GM12878 (cell line): ENCODE results near the gene SGMS1. TPM values are rescaled to one million over a fixed set of nuclear protein-coding genes. Genes with fewer than 3 reads are reported as not detected.

Experiments
- ATAC-seq: fragments of 200-7000 bp; cut with Tn5 transposase; 3 replicates; pipeline ENCODE4 v1.9.1; 2020; ENCODE audit warnings: mild to moderate bottlenecking, moderate library complexity
- BruUV-seq: library from RNA; stranded (reverse); fragments of 400-500 nt; replicated peaks from 2 replicates; lab custom pipeline; 2021; lab: Mats Ljungman, UMichigan
- CTCF ChIA-PET: fragments of 300-600 bp; sonication (Branson Sonifier 250); formaldehyde crosslinking; extraction: SDS; loops from one replicate; lab custom pipeline; 2021; ENCODE audit warnings: inconsistent platforms; lab: Yijun Ruan, JAX
- POLR2A ChIA-PET: fragments of 350-600 bp; formaldehyde crosslinking; extraction: SDS; loops from one replicate; lab custom pipeline; 2021; ENCODE audit warnings: inconsistent platforms; lab: Charles Lee
- RAD21 ChIA-PET: fragments of 300-600 bp; sonication (Branson Sonifier 250); formaldehyde crosslinking; loops from one replicate; lab custom pipeline; 2023; ENCODE audit warnings: antibody characterized with exemption; ENCODE audit not compliant: unreplicated experiment; lab: Charles Lee
- SMC1A ChIA-PET: fragments of 300-600 bp; sonication (Branson Sonifier 250); formaldehyde crosslinking; loops from one replicate; lab custom pipeline; 2023; ENCODE audit not compliant: unreplicated experiment, uncharacterized antibody; lab: Charles Lee
- DNase-seq: peaks from one replicate; pipeline ENCODE4 v3.0.0-alpha.2; 2011; ENCODE audit warnings: low read depth, low spot score
- FAIRE-seq: peaks from 3 replicates; lab custom pipeline; 2011; peaks lifted over from hg19 to GRCh38; lab: Jason Lieb, UNC
- H2AFZ ChIP-seq: 2 replicates; pipeline ENCODE4 v1.6.0; 2011; ENCODE audit warnings: low read depth, low read length, control low read depth; ENCODE audit not compliant: control insufficient read depth
- H3K27ac ChIP-seq: 2 replicates; pipeline ENCODE4 v1.5.1; 2011; ENCODE audit warnings: control low read depth; ENCODE audit not compliant: control insufficient read depth, insufficient read depth
- H3K27me3 ChIP-seq, 2 experiments: replicated peaks in 1 of 2; 2 replicates each; pipeline versions ENCODE4 v1.6.0 to v1.6.1; 2011; ENCODE audit warnings: low read length in 1 of 2; ENCODE audit not compliant: control insufficient read depth in 2 of 2, insufficient read depth in 2 of 2
- H3K36me3 ChIP-seq, 2 experiments: 2 replicates each; pipeline ENCODE4 v1.5.1; 2011; ENCODE audit warnings: low read length in 1 of 2; ENCODE audit not compliant: control insufficient read depth in 2 of 2, insufficient read depth in 2 of 2
- H3K4me1 ChIP-seq: 2 replicates; pipeline ENCODE4 v1.6.1; 2011; ENCODE audit warnings: mild to moderate bottlenecking, low read length, moderate library complexity, mixed read lengths; ENCODE audit not compliant: control insufficient read depth, insufficient read depth
- H3K4me2 ChIP-seq: 2 replicates; pipeline ENCODE4 v1.6.0; 2011; ENCODE audit warnings: control low read depth; ENCODE audit not compliant: control insufficient read depth, insufficient read depth
- H3K4me3 ChIP-seq: fragments of 200-600 bp; sonication (generic); 2 replicates; pipeline ENCODE4 v1.5.1; 2016
- H3K79me2 ChIP-seq: 2 replicates; pipeline ENCODE4 v1.6.0; 2011; ENCODE audit warnings: low read length; ENCODE audit not compliant: control insufficient read depth, insufficient read depth
- H3K9ac ChIP-seq: 2 replicates; pipeline ENCODE4 v1.8.0; 2011; ENCODE audit warnings: low read length, control low read depth, mixed read lengths; ENCODE audit not compliant: control insufficient read depth, insufficient read depth
- H3K9me3 ChIP-seq: replicated peaks from 3 replicates; pipeline ENCODE4 v1.5.1; 2011; ENCODE audit warnings: mild to moderate bottlenecking, low read length; ENCODE audit not compliant: control insufficient read depth, insufficient read depth
- H4K20me1 ChIP-seq: 2 replicates; pipeline ENCODE4 v1.6.0; 2011; ENCODE audit not compliant: control insufficient read depth, insufficient read depth
- CBX3 ChIP-seq: fragments of 200-600 bp; sonication (generic); IDR thresholded peaks from 2 replicates; pipeline ENCODE4 v1.6.1; 2016; ENCODE audit warnings: low read depth, borderline replicate concordance
- EGR1 ChIP-seq, 2 experiments: IDR thresholded peaks; 1 replicate in 1 of 2; 2 replicates in 1 of 2; pipeline ENCODE4 v1.6.1; 2011 to 2012; ENCODE audit warnings: low read depth in 2 of 2, low read length in 2 of 2, borderline replicate concordance in 1 of 2, mild to moderate bottlenecking in 1 of 2, moderate library complexity in 1 of 2
- EZH2 ChIP-seq: IDR thresholded peaks from 2 replicates; pipeline ENCODE4 v1.6.1; 2012; ENCODE audit warnings: low read depth, mild to moderate bottlenecking, control low read depth, inconsistent platforms, low read length, borderline replicate concordance; ENCODE audit not compliant: control insufficient read depth
- MTA2 ChIP-seq: fragments of 450-650 bp; IDR thresholded peaks from 2 replicates; pipeline ENCODE4 v1.6.1; 2016; ENCODE audit warnings: low read depth, mild to moderate bottlenecking, moderate library complexity
- NBN ChIP-seq: fragments of 450-650 bp; IDR thresholded peaks from 2 replicates; pipeline ENCODE4 v1.6.1; 2016
- RBBP5 ChIP-seq: fragments of 200-600 bp; sonication (generic); conservative IDR thresholded peaks from 2 replicates; pipeline ENCODE4 v1.6.1; 2016
- SMARCA5 ChIP-seq: fragments of 450-650 bp; IDR thresholded peaks from 2 replicates; pipeline ENCODE4 v1.6.1; 2017; ENCODE audit warnings: mild to moderate bottlenecking
- STAT1 ChIP-seq: fragments of 450-650 bp; conservative IDR thresholded peaks from 2 replicates; pipeline ENCODE4 v1.6.1; 2014; ENCODE audit warnings: antibody characterized with exemption, mild to moderate bottlenecking
- YY1 ChIP-seq: IDR thresholded peaks from 2 replicates; pipeline ENCODE4 v1.6.1; 2011; ENCODE audit warnings: low read depth, mild to moderate bottlenecking, low read length
- WGBS: methylation state at CpG from one replicate; pipeline ENCODE4 v1.1.6; 2016; ENCODE audit warnings: low lambda C conversion rate; ENCODE audit not compliant: insufficient replicate concordance, insufficient coverage; ENCODE audit errors: missing lambda C conversion rate; 5-methylcytosine and 5-hydroxymethylcytosine counted together
- in situ Hi-C: fragments of 300-500 bp; cut with MboI; formaldehyde crosslinking; loops from 9 replicates; pipeline ENCODE4 v1.14.3; 2018; ENCODE audit warnings: mixed read lengths
- intact Hi-C: fragments of 100-400 bp; cut with micrococcal nuclease; formaldehyde crosslinking; loops from one replicate; pipeline ENCODE4 v1.14.2; 2022; ENCODE audit not compliant: unreplicated experiment
- polyA plus RNA-seq, 11 experiments: library from polyadenylated mRNA; depleted of rRNA in 4 of 11; unstranded in 6 of 11; stranded (reverse) in 5 of 11; fragments of >200 nt; fragmentation: Nextera tagmentation in 4 of 11; fragmentation: Illumina TruSeq in 1 of 11; extraction: Ambion mirVana in 4 of 11; extraction: Trizol in 1 of 11; gene quantifications; 1 replicate in 1 of 11; 2 replicates in 10 of 11; pipeline versions ENCODE4 v1.2.1 to v1.2.3, GENCODE V29; 2011 to 2016; ENCODE audit warnings: inconsistent platforms in 2 of 11, missing spikeins in 2 of 11, low read depth in 1 of 11
- total RNA-seq, 4 experiments: library from RNA; depleted of rRNA in 3 of 4; stranded (reverse); fragments of >200 nt in 3 of 4; fragmentation: Illumina TruSeq in 1 of 4; extraction: Trizol in 1 of 4; gene quantifications; 2 replicates each; pipeline versions ENCODE4 v1.2.1 to v1.2.3, GENCODE V29; 2013 to 2021
- TF ChIP-seq, protein P1 (sequence below), 3 experiments: IDR thresholded peaks in 2 of 3; conservative IDR thresholded peaks in 1 of 3; 2 replicates each; pipeline ENCODE4 v1.5.1; 2011; ENCODE audit warnings: low read depth in 3 of 3, low read length in 3 of 3, mild to moderate bottlenecking in 3 of 3, control low read depth in 2 of 3, moderate library complexity in 2 of 3, inconsistent platforms in 1 of 3, mixed read lengths in 1 of 3; ENCODE audit not compliant: control insufficient read depth in 2 of 3, insufficient read depth in 1 of 3; ENCODE audit errors: extremely low read depth in 1 of 3
- TF ChIP-seq, protein P2 (sequence below): IDR thresholded peaks from 2 replicates; pipeline ENCODE4 v1.6.1; 2011; ENCODE audit warnings: borderline replicate concordance, low read depth, mild to moderate bottlenecking, moderate library complexity, low read length; ENCODE audit not compliant: insufficient read depth, poor library complexity, severe bottlenecking
- TF ChIP-seq, protein P3 (sequence below): IDR thresholded peaks from 2 replicates; pipeline ENCODE4 v1.6.1; 2012; ENCODE audit warnings: improper control_type of control experiment, low read depth, low read length; ENCODE audit not compliant: insufficient replicate concordance

The SGMS1 gene
- total and polyA plus RNA-seq, 10 of the 15 experiments (the other 5 are each of a cell fraction or from before 2014, with no cell fraction given), result 1.4 to 14.5 (median 4.9) TPM

DNA sequence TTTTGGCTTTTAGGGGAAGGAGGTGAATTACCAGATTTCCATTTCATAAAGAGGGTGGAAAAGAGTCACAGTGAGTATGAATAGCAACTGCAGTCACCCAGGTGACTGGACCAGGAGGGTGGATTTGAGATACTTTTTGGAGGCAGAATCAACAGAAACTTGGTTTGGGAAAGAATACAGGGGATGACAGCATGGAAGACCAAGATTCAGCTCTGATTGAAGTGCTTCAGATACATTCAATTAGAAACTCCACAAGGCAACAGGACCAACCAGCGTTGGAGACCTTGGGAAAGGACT lies 83.0 kb downstream of the SGMS1 start (continued):
- TF ChIP-seq, protein P1, sequence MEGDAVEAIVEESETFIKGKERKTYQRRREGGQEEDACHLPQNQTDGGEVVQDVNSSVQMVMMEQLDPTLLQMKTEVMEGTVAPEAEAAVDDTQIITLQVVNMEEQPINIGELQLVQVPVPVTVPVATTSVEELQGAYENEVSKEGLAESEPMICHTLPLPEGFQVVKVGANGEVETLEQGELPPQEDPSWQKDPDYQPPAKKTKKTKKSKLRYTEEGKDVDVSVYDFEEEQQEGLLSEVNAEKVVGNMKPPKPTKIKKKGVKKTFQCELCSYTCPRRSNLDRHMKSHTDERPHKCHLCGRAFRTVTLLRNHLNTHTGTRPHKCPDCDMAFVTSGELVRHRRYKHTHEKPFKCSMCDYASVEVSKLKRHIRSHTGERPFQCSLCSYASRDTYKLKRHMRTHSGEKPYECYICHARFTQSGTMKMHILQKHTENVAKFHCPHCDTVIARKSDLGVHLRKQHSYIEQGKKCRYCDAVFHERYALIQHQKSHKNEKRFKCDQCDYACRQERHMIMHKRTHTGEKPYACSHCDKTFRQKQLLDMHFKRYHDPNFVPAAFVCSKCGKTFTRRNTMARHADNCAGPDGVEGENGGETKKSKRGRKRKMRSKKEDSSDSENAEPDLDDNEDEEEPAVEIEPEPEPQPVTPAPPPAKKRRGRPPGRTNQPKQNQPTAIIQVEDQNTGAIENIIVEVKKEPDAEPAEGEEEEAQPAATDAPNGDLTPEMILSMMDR (IDR thresholded peaks at IDR 0.05 in 2 of 3, conservative IDR thresholded peaks at IDR 0.05 in 1 of 3; ENCODE audit: control insufficient read depth in 2 of 3, extremely low read depth in 1 of 3, insufficient read depth in 1 of 3, low read depth in 3 of 3, low read length in 3 of 3), result no peak
- TF ChIP-seq NBN, result peak; percentile 9; the same call in 1 of the 2 replicates
- TF ChIP-seq MTA2, result no peak
- no peak for TF ChIP-seq EGR1 (IDR thresholded peaks at IDR 0.05; ENCODE audit: borderline replicate concordance in 1 of 2, low read depth in 2 of 2, low read length in 2 of 2)
- TF ChIP-seq SMARCA5, result no peak

DNA sequence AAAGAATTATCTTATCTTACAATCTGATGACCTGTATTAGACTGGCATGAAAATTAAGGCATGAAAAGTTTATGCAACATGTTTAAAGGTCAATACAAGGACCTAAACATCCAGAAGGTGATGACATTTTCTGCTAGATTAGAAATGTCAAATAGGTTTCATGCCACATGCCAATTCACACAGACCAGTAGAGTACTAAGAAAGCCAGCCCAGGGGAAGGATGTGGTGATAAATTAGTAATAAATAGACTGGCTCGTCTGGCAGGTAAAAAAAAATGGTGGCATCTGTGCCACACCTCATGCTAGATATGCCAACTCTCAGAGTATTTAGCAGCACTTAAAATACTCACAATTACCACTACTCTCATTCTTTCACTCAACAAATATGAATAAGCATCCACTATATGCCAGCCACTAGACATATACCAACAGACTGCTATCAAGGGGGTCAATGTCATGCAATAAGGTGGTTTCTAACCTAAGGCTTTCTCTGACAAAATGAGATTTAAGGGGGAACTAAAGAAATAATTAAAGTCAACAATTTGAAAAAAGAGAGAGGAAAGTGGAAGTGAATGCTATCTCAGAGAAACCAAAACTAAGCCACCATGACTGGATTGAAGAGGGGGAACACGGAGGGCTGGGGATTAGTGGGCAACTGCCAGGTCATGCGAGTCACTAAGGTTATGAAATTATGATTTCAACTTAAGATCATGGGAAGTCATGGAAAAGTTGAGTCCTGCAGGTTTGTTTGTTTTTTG lies 83.5 kb downstream of the SGMS1 start:
- FAIRE-seq (no peak), ATAC-seq (peak; percentile 72), DNase-seq (no peak)
- intact Hi-C loops (loop anchor here (2.0 kb wide), 1 partner anchor 31 kb away; no protein-coding TSS in a partner anchor), in situ Hi-C loops (no loop called here)
- Histone ChIP-seq H3K9me3 (no peaks in the 10 kb centered on the region; the same call in 2 of the 3 replicates), H3K4me2 (peak overlapping the region; percentile 76), H3K79me2 (peaks cover 42% of the 10 kb centered on the region), H4K20me1 (no peaks in the 10 kb centered on the region), H3K27me3 (no peaks in the 10 kb centered on the region), H2AFZ (peak overlapping the region; percentile 9), H3K9ac (peak overlapping the region; percentile 65), H3K4me1 (peaks cover 51% of the 10 kb centered on the region), H3K27ac (peak overlapping the region; percentile 86), H3K4me3 (peak overlapping the region; percentile 42; the same call in 1 of the 2 replicates), H3K36me3 (no peaks in the 10 kb centered on the region)
- ChIA-PET POLR2A (no interaction called here), CTCF (interaction anchor here (1.0 to 1.4 kb wide), 2 partner anchors 15 to 84 kb away, joined by 3 to 5 read pairs; no protein-coding TSS in a partner anchor), SMC1A (interaction anchor here (1.0 to 2.6 kb wide), 6 partner anchors 13 to 82 kb away, joined by 4 to 13 read pairs (median 8); no protein-coding TSS in a partner anchor), RAD21 (interaction anchor here (1.8 to 2.1 kb wide), 2 partner anchors 27 to 31 kb away, joined by 7 to 13 read pairs; no protein-coding TSS in a partner anchor)
- BruUV-seq, result no TSS peak
- WGBS, result 2% methylated on average over 3 of the region's 3 CpGs
- TF ChIP-seq CBX3 (no peak), STAT1 (no peak), EZH2 (no peak), YY1 (peak; percentile 34; the same call in 1 of the 2 replicates), RBBP5 (no peak)
- TF ChIP-seq, protein P2, sequence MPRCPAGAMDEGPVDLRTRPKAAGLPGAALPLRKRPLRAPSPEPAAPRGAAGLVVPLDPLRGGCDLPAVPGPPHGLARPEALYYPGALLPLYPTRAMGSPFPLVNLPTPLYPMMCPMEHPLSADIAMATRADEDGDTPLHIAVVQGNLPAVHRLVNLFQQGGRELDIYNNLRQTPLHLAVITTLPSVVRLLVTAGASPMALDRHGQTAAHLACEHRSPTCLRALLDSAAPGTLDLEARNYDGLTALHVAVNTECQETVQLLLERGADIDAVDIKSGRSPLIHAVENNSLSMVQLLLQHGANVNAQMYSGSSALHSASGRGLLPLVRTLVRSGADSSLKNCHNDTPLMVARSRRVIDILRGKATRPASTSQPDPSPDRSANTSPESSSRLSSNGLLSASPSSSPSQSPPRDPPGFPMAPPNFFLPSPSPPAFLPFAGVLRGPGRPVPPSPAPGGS, result no peak
- TF ChIP-seq, protein P3, sequence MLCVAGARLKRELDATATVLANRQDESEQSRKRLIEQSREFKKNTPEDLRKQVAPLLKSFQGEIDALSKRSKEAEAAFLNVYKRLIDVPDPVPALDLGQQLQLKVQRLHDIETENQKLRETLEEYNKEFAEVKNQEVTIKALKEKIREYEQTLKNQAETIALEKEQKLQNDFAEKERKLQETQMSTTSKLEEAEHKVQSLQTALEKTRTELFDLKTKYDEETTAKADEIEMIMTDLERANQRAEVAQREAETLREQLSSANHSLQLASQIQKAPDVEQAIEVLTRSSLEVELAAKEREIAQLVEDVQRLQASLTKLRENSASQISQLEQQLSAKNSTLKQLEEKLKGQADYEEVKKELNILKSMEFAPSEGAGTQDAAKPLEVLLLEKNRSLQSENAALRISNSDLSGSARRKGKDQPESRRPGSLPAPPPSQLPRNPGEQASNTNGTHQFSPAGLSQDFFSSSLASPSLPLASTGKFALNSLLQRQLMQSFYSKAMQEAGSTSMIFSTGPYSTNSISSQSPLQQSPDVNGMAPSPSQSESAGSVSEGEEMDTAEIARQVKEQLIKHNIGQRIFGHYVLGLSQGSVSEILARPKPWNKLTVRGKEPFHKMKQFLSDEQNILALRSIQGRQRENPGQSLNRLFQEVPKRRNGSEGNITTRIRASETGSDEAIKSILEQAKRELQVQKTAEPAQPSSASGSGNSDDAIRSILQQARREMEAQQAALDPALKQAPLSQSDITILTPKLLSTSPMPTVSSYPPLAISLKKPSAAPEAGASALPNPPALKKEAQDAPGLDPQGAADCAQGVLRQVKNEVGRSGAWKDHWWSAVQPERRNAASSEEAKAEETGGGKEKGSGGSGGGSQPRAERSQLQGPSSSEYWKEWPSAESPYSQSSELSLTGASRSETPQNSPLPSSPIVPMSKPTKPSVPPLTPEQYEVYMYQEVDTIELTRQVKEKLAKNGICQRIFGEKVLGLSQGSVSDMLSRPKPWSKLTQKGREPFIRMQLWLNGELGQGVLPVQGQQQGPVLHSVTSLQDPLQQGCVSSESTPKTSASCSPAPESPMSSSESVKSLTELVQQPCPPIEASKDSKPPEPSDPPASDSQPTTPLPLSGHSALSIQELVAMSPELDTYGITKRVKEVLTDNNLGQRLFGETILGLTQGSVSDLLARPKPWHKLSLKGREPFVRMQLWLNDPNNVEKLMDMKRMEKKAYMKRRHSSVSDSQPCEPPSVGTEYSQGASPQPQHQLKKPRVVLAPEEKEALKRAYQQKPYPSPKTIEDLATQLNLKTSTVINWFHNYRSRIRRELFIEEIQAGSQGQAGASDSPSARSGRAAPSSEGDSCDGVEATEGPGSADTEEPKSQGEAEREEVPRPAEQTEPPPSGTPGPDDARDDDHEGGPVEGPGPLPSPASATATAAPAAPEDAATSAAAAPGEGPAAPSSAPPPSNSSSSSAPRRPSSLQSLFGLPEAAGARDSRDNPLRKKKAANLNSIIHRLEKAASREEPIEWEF, result peak; percentile 15
